NCI-H2081 treated with DMSO at 0.1 percent for 48 hours (cell line): ENCODE measurements around the gene TMEM9.

Experiments
- DNase-seq: peaks from one replicate; lab custom pipeline; 2025; lab: John Stamatoyannopoulos, UW

TMEM9 gene

GRCh38 chr1:201154389-201155165 is at the start of gene TMEM9:
Gene TMEM9 (minus strand): TSS chr1:201154474. CDS start chr1:201153923, 551 bp downstream.
- peak; percentile 85 for DNase-seq

GRCh38 chr1:201198598-201198997 is 44.3 kb upstream of the TMEM9 start:
- DNase-seq: no peak

- DNase-seq: no peak
These were observed 39.8 kb upstream of the TMEM9 start for GRCh38 chr1:201194046-201194445.

GRCh38 chr1:201192261-201192788 is 38.1 kb upstream of the TMEM9 start:
- no peak for DNase-seq

DNA sequence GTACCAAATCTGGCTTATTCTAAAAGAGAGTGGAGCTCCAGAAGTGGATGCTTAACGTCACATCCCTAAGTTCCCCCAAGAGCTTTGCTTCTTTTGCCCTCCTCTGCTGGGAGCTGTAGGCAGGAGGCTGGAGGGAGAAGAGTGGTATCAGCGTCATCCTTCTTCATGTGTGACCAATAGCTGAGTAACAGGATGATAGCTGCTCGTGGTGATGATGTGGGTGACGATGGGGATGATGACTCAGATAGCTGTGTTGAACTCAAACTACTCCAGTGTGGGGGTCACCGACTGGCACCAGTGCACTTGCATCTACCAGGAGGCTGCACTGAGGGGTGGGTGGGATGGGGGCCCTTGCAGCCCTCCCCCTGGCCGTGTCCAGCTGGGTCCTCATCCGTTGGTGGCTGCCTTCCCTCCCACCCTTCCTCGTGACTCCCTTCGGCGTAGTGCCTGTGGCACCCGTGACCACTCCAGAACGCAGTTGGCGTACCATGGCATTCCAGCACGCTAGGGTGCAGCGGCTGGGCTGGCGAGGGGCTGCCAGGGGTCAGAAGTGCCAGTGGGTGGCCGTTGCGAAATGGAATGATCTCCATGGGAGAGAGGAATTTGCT is 37.5 kb upstream of the TMEM9 start:
- DNase-seq: no peak

DNA sequence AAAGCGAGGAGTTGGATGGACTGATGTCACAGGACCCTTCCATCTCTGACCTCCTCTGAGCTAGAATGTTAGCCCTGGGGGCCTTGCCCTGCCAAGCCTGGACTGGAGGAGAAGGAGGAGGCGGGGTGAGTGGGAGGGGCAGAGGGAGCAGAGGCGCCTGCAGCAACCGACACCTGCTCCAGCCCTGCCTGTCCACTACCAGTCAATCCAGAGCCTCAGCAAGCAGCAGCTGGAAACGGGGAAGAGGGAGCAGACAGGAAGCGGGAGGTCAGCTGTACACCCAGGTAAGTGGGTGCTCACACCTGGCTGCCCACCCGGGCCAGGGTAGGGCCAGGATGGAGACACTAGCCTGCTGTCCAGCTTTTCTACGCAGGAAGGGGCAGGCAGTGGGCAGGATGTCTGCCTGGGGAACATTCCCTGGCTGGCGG is 36.4 kb upstream of the TMEM9 start, which contains the start of gene IGFN1:
TSS of gene IGFN1 (plus strand) at position 201 of the 428 bp plus-strand sequence. CDS start 2,470 bp downstream, outside the sequence.
- DNase-seq: no peak

GRCh38 chr1:201190005-201190404 is 35.7 kb upstream of the TMEM9 start:
- DNase-seq: no peak

- no peak for DNase-seq
These were observed 34.8 kb upstream of the TMEM9 start for GRCh38 chr1:201189085-201189484.

GRCh38 chr1:201186192-201186591 is 31.9 kb upstream of the TMEM9 start:
- DNase-seq: no peak

DNA sequence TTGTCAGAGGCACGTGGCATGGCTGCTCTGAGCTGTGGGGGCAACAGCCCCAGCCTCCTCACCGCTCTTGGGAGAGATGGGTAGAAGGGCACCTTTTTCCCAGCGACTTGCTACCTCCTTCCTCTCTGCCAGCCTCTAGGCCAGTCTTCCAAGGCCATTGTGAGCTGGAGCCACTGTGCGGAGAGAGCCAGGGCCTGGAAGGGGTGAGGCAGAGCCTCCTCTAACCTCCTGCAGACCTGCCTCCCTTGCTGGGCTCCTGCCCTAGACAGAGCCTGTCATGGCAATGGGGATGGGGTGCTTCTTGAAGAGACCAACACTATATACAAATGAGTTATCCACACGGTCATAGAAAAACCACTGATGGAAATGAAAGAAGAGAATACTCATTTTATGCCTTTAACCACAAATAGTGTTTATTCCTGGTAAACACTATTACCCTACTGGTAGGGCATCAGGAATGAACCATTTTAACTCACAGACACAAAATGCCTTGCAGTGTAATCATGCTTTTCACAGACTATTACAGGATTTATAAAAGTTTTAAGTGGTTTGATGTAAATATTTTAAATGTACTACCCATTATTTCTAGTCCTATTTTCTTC is 31.4 kb upstream of the TMEM9 start:
- no peak for DNase-seq

DNA sequence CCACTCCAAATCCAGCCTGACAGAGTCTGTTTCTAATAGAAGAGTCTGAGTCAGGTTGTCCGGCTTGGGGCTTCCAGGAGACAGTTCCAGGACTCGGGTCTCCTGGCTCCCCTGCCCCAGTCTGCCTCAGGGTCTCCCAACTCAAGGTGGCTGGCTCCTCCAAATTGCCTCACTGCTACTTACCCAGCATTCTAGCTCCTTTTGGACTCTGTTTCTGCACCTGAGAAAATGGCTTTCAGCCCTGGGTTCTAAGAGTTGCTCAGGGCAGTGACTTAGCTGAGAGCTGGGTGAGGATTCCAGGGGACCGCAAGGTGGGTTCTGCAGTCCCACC is 30.8 kb upstream of the TMEM9 start:
- no peak for DNase-seq

- DNase-seq: no peak
These were observed 30.2 kb upstream of the TMEM9 start for GRCh38 chr1:201184307-201185122.

- no peak for DNase-seq
These were observed 29.5 kb upstream of the TMEM9 start for GRCh38 chr1:201183753-201184152.

GRCh38 chr1:201183209-201183608 is 28.9 kb upstream of the TMEM9 start:
- no peak for DNase-seq

GRCh38 chr1:201181726-201182125 is 27.5 kb upstream of the TMEM9 start:
- no peak for DNase-seq

- DNase-seq: no peak
These were observed 27.0 kb upstream of the TMEM9 start for GRCh38 chr1:201181323-201181722.

- no peak for DNase-seq
These were observed 26.6 kb upstream of the TMEM9 start for GRCh38 chr1:201180901-201181300.

GRCh38 chr1:201180141-201180540 is 25.9 kb upstream of the TMEM9 start:
- no peak for DNase-seq

GRCh38 chr1:201178718-201179117 is 24.4 kb upstream of the TMEM9 start:
- no peak for DNase-seq

DNA sequence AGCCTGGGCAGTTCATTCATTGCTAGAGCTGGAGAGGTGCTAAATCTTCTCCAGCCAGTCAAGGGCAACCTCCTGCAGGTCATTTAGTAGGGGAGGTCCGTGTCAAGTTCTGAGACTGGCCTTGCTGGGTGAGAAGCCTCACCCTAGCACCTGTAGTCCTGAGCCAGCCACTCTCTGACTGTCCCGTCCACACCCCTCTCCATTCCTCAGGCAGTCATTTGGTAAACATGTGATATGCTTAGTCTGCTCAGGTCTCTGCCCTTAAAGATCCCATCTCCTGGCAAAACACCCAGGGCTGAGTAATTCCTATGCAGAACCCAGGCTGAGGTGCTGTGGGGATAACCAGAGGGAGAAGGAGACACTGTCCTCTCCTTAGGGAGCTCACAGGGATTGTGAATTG is 22.7 kb upstream of the TMEM9 start:
- DNase-seq: no peak

- DNase-seq: no peak
These were observed 21.7 kb upstream of the TMEM9 start for GRCh38 chr1:201175820-201176500.

DNA sequence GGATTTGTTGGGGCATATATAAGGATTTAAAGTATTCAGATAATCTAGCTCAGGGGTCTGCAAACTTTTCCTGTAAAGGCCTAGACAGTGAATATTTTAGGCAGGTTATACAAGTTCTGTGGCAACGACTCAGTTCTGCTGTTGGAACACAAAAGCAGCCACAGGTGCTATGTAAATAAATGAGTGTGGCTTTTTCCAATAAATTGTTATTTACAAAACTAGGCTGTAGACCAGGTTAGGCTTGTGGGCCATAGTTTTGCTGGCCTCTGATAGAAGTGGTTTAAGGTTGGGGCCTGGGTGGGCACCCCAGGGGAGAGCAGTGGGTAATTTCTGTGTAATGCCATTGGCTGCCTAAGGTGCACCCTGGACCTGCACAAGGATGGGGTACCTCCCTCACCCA is 19.5 kb upstream of the TMEM9 start:
- no peak for DNase-seq
